Sigmoid colon (tissue), 7 donors: Measurements from ENCODE around the gene SUV39H2. TPM values are rescaled to one million over a fixed set of nuclear protein-coding genes. Genes with fewer than 3 reads are reported as not detected.

ENCODE experiments used
- polyA plus RNA-seq, 3 donors: library from polyadenylated mRNA; stranded (reverse); fragments of 200-250 nt; gene quantifications; one replicate each; pipeline ENCODE4 v1.2.3, GENCODE V29; 2013
- total RNA-seq, 4 donors: library from RNA; depleted of rRNA; stranded (reverse); fragments of >200 nt; gene quantifications; one replicate each; pipeline ENCODE4 v1.1.0, GENCODE V29; 2016
- donor health status: healthy with polysubstance abuse.
- donor health status: Bipolar disorder and iron deficiency.
- donor health status: healthy.

The SUV39H2 gene
- total and polyA plus RNA-seq, 7 donors = 3.9 to 6.4 (median 4.7) TPM

Other genes starting within 250 kb of the SUV39H2 start
- gene FAM107B, start 104.0 kb upstream of the SUV39H2 start, total RNA-seq = 10 to 100 TPM; 12.8 to 15.0 (median 14.2) TPM
- 100 to 1,000 TPM in 2 of 3 donors, 10 to 100 TPM in 1; 61.9 to 111 (median 103) TPM for gene FAM107B, start 104.0 kb upstream of the SUV39H2 start, polyA plus RNA-seq
- gene CDNF, start 40.8 kb upstream of the SUV39H2 start, total RNA-seq = 1 to 10 TPM in 3 of 4 donors, not detected in 1; 1.5 to 2.9 (median 2.2) TPM
- gene CDNF, start 40.8 kb upstream of the SUV39H2 start, polyA plus RNA-seq = under 1 TPM in 1 of 3 donors, not detected in 2; 0.95 TPM
- gene HSPA14, start 40.6 kb upstream of the SUV39H2 start, total RNA-seq = 10 to 100 TPM in 2 of 4 donors, 1 to 10 TPM in 2; 10.0 to 13.4 (median 11.6) TPM
- gene HSPA14, start 40.6 kb upstream of the SUV39H2 start, polyA plus RNA-seq = 10 to 100 TPM; 16.1 to 19.8 (median 19.7) TPM
- gene MSANTD7, start 40.6 kb upstream of the SUV39H2 start, total RNA-seq = 1 to 10 TPM; 4.7 to 8.1 (median 5.8) TPM
- 1 to 10 TPM; 3.2 to 6.3 (median 3.6) TPM for gene MSANTD7, start 40.6 kb upstream of the SUV39H2 start, polyA plus RNA-seq
- 10 to 100 TPM in 2 of 4 donors, 1 to 10 TPM in 2; 9.7 to 17.5 (median 10.0) TPM for gene DCLRE1C, start 75.2 kb downstream of the SUV39H2 start, total RNA-seq
- gene DCLRE1C, start 75.2 kb downstream of the SUV39H2 start, polyA plus RNA-seq = 1 to 10 TPM; 5.4 to 9.9 (median 5.5) TPM
- gene MEIG1, start 80.5 kb downstream of the SUV39H2 start, total RNA-seq = 1 to 10 TPM in 1 of 4 donors, not detected in 3; 1.3 TPM
- not detected for gene MEIG1, start 80.5 kb downstream of the SUV39H2 start, polyA plus RNA-seq
- gene OLAH, start 165.1 kb downstream of the SUV39H2 start, total RNA-seq = under 1 TPM in 2 of 4 donors, not detected in 2; 0.49 to 0.71 TPM
- gene OLAH, start 165.1 kb downstream of the SUV39H2 start, polyA plus RNA-seq = under 1 TPM in 1 of 3 donors, not detected in 2; 0.63 TPM
- gene ACBD7, start 209.9 kb downstream of the SUV39H2 start, total RNA-seq = not detected
- gene ACBD7, start 209.9 kb downstream of the SUV39H2 start, polyA plus RNA-seq = under 1 TPM in 1 of 3 donors, not detected in 2; 0.57 TPM
- 10 to 100 TPM in 3 of 4 donors, 1 to 10 TPM in 1; 8.7 to 29.5 (median 15.6) TPM for gene RPP38, start 218.5 kb downstream of the SUV39H2 start, total RNA-seq
- gene RPP38, start 218.5 kb downstream of the SUV39H2 start, polyA plus RNA-seq = 10 to 100 TPM; 15.6 to 19.2 (median 18.7) TPM